ENCODE measurements around the gene CBL.

GRCh38 chr11:119307219-119307618 is 101.1 kb downstream of the CBL start:
- TF ChIP-seq CTCF (IDR thresholded peaks at IDR 0.05): no peak
- TF ChIP-seq POLR2A (IDR thresholded peaks at IDR 0.05): no peak
- no peak for TF ChIP-seq EP300 (IDR thresholded peaks at IDR 0.05)
